ENCODE results near the gene DSTN.
A peak's percentile ranks its signal among the peaks of the same experiment; 100 is the strongest.

The DSTN gene

GRCh38 chr20:17583126-17583525, 13.3 kb downstream of the DSTN start:
- Histone ChIP-seq H3K27ac (ENCODE audit: low read length) (no peak overlapping the region), H3K36me3 (ENCODE audit: control insufficient read depth in 1 of 2, insufficient read depth in 2 of 2, low read length in 2 of 2) (peaks cover 0 to 8% of the 10 kb centered on the region in 2 donors), H3K4me3 (ENCODE audit: low read depth in 1 of 2, low read length in 2 of 2) (no peak overlapping the region), H3K9me3 (ENCODE audit: control insufficient read depth in 1 of 2, low read length in 2 of 2) (no peaks in the 10 kb centered on the region), H3K4me1 (ENCODE audit: control insufficient read depth in 1 of 2, insufficient read depth in 2 of 2, low read length in 2 of 2) (peaks cover 12 to 66% of the 10 kb centered on the region in 2 donors), H3K27me3 (ENCODE audit: low read depth, low read length) (no peaks in the 10 kb centered on the region)

- H3K27me3 ChIP-seq (ENCODE audit: low read depth, low read length): no peaks in the 10 kb centered on the region
- H3K36me3 ChIP-seq (ENCODE audit: control insufficient read depth in 1 of 2, insufficient read depth in 2 of 2, low read length in 2 of 2): peaks cover 0 to 8% of the 10 kb centered on the region in 2 donors
- no peak overlapping the region for H3K27ac ChIP-seq (ENCODE audit: low read length)
- no peaks in the 10 kb centered on the region for H3K9me3 ChIP-seq (ENCODE audit: control insufficient read depth in 1 of 2, low read length in 2 of 2)
- H3K4me3 ChIP-seq (ENCODE audit: low read depth in 1 of 2, low read length in 2 of 2): no peak overlapping the region
- peaks cover 12 to 60% of the 10 kb centered on the region in 2 donors for H3K4me1 ChIP-seq (ENCODE audit: control insufficient read depth in 1 of 2, insufficient read depth in 2 of 2, low read length in 2 of 2)
Observed at GRCh38 chr20:17584689-17585088, 14.8 kb downstream of the DSTN start.

GRCh38 chr20:17586250-17586649, 16.4 kb downstream of the DSTN start:
- H3K36me3 ChIP-seq (ENCODE audit: control insufficient read depth in 1 of 2, insufficient read depth in 2 of 2, low read length in 2 of 2): peaks cover 0 to 8% of the 10 kb centered on the region in 2 donors
- H3K4me3 ChIP-seq (ENCODE audit: low read depth in 1 of 2, low read length in 2 of 2): peak overlapping the region; percentile 16 to 17
- H3K4me1 ChIP-seq (ENCODE audit: control insufficient read depth in 1 of 2, insufficient read depth in 2 of 2, low read length in 2 of 2): peaks cover 6 to 57% of the 10 kb centered on the region in 2 donors
- no peaks in the 10 kb centered on the region for H3K9me3 ChIP-seq (ENCODE audit: control insufficient read depth in 1 of 2, low read length in 2 of 2)
- no peaks in the 10 kb centered on the region for H3K27me3 ChIP-seq (ENCODE audit: low read depth, low read length)
- H3K27ac ChIP-seq (ENCODE audit: low read length): peak overlapping the region; percentile 31

- peaks cover 0 to 8% of the 10 kb centered on the region in 2 donors for H3K36me3 ChIP-seq (ENCODE audit: control insufficient read depth in 1 of 2, insufficient read depth in 2 of 2, low read length in 2 of 2)
- H3K4me1 ChIP-seq (ENCODE audit: control insufficient read depth in 1 of 2, insufficient read depth in 2 of 2, low read length in 2 of 2): peaks cover 6 to 60% of the 10 kb centered on the region in 2 donors
- H3K27ac ChIP-seq (ENCODE audit: low read length): no peak overlapping the region
- no peak overlapping the region for H3K4me3 ChIP-seq (ENCODE audit: low read depth in 1 of 2, low read length in 2 of 2)
- H3K9me3 ChIP-seq (ENCODE audit: control insufficient read depth in 1 of 2, low read length in 2 of 2): no peaks in the 10 kb centered on the region
- H3K27me3 ChIP-seq (ENCODE audit: low read depth, low read length): no peaks in the 10 kb centered on the region
Observed at GRCh38 chr20:17587148-17587547, 17.3 kb downstream of the DSTN start.

- Histone ChIP-seq H3K36me3 (ENCODE audit: control insufficient read depth in 1 of 2, insufficient read depth in 2 of 2, low read length in 2 of 2) (peaks cover 0 to 7% of the 10 kb centered on the region in 2 donors), H3K9me3 (ENCODE audit: control insufficient read depth in 1 of 2, low read length in 2 of 2) (no peaks in the 10 kb centered on the region), H3K27me3 (ENCODE audit: low read depth, low read length) (no peaks in the 10 kb centered on the region), H3K4me3 (ENCODE audit: low read depth in 1 of 2, low read length in 2 of 2) (no peak overlapping the region), H3K4me1 (ENCODE audit: control insufficient read depth in 1 of 2, insufficient read depth in 2 of 2, low read length in 2 of 2) (peaks cover 6 to 60% of the 10 kb centered on the region in 2 donors), H3K27ac (ENCODE audit: low read length) (no peak overlapping the region)
Observed at GRCh38 chr20:17587824-17588223, 17.9 kb downstream of the DSTN start.

- peaks cover 6 to 58% of the 10 kb centered on the region in 2 donors for H3K4me1 ChIP-seq (ENCODE audit: control insufficient read depth in 1 of 2, insufficient read depth in 2 of 2, low read length in 2 of 2)
- no peak overlapping the region for H3K27ac ChIP-seq (ENCODE audit: low read length)
Observed at GRCh38 chr20:17589161-17589834, 19.4 kb downstream of the DSTN start.

GRCh38 chr20:17590245-17590644, 20.4 kb downstream of the DSTN start:
- no peaks in the 10 kb centered on the region for H3K9me3 ChIP-seq (ENCODE audit: control insufficient read depth in 1 of 2, low read length in 2 of 2)
- H3K4me3 ChIP-seq (ENCODE audit: low read depth in 1 of 2, low read length in 2 of 2): no peak overlapping the region
- H3K27me3 ChIP-seq (ENCODE audit: low read depth, low read length): no peaks in the 10 kb centered on the region
- peaks cover 11 to 58% of the 10 kb centered on the region in 2 donors for H3K4me1 ChIP-seq (ENCODE audit: control insufficient read depth in 1 of 2, insufficient read depth in 2 of 2, low read length in 2 of 2)
- H3K27ac ChIP-seq (ENCODE audit: low read length): no peak overlapping the region
- peaks cover 0 to 4% of the 10 kb centered on the region in 2 donors for H3K36me3 ChIP-seq (ENCODE audit: control insufficient read depth in 1 of 2, insufficient read depth in 2 of 2, low read length in 2 of 2)

More at GRCh38 chr20:17589161-17589834, 19.4 kb downstream of the DSTN start:
- no peaks in the 10 kb centered on the region for H3K27me3 ChIP-seq (ENCODE audit: low read depth, low read length)
- no peaks in the 10 kb centered on the region for H3K9me3 ChIP-seq (ENCODE audit: control insufficient read depth in 1 of 2, low read length in 2 of 2)
- peaks cover 0 to 4% of the 10 kb centered on the region in 2 donors for H3K36me3 ChIP-seq (ENCODE audit: control insufficient read depth in 1 of 2, insufficient read depth in 2 of 2, low read length in 2 of 2)
- H3K4me3 ChIP-seq (ENCODE audit: low read depth in 1 of 2, low read length in 2 of 2): peak overlapping the region in 1 of 2 donors; percentile 31

- no peaks in the 10 kb centered on the region for H3K36me3 ChIP-seq (ENCODE audit: control insufficient read depth in 1 of 2, insufficient read depth in 2 of 2, low read length in 2 of 2)
- H3K9me3 ChIP-seq (ENCODE audit: control insufficient read depth in 1 of 2, low read length in 2 of 2): no peaks in the 10 kb centered on the region
- H3K4me3 ChIP-seq (ENCODE audit: low read depth in 1 of 2, low read length in 2 of 2): no peak overlapping the region
- peaks cover 4 to 74% of the 10 kb centered on the region in 2 donors for H3K4me1 ChIP-seq (ENCODE audit: control insufficient read depth in 1 of 2, insufficient read depth in 2 of 2, low read length in 2 of 2)
- no peaks in the 10 kb centered on the region for H3K27me3 ChIP-seq (ENCODE audit: low read depth, low read length)
- peak overlapping the region; percentile 19 for H3K27ac ChIP-seq (ENCODE audit: low read length)
Observed at GRCh38 chr20:17593902-17594301, 24.0 kb downstream of the DSTN start.

GRCh38 chr20:17594443-17594842, 24.6 kb downstream of the DSTN start:
- Histone ChIP-seq H3K4me1 (ENCODE audit: control insufficient read depth in 1 of 2, insufficient read depth in 2 of 2, low read length in 2 of 2) (peaks cover 4 to 79% of the 10 kb centered on the region in 2 donors), H3K4me3 (ENCODE audit: low read depth in 1 of 2, low read length in 2 of 2) (peak overlapping the region in 1 of 2 donors; percentile 6), H3K27me3 (ENCODE audit: low read depth, low read length) (no peaks in the 10 kb centered on the region), H3K9me3 (ENCODE audit: control insufficient read depth in 1 of 2, low read length in 2 of 2) (no peaks in the 10 kb centered on the region), H3K36me3 (ENCODE audit: control insufficient read depth in 1 of 2, insufficient read depth in 2 of 2, low read length in 2 of 2) (no peaks in the 10 kb centered on the region), H3K27ac (ENCODE audit: low read length) (peak overlapping the region; percentile 19)

- H3K4me3 ChIP-seq (ENCODE audit: low read depth in 1 of 2, low read length in 2 of 2): no peak overlapping the region
- H3K9me3 ChIP-seq (ENCODE audit: control insufficient read depth in 1 of 2, low read length in 2 of 2): no peaks in the 10 kb centered on the region
- no peaks in the 10 kb centered on the region for H3K36me3 ChIP-seq (ENCODE audit: control insufficient read depth in 1 of 2, insufficient read depth in 2 of 2, low read length in 2 of 2)
- H3K27me3 ChIP-seq (ENCODE audit: low read depth, low read length): no peaks in the 10 kb centered on the region
- H3K4me1 ChIP-seq (ENCODE audit: control insufficient read depth in 1 of 2, insufficient read depth in 2 of 2, low read length in 2 of 2): peaks cover 4 to 80% of the 10 kb centered on the region in 2 donors
- no peak overlapping the region for H3K27ac ChIP-seq (ENCODE audit: low read length)
Observed at GRCh38 chr20:17595856-17596255, 26.0 kb downstream of the DSTN start.

- H3K27me3 ChIP-seq (ENCODE audit: low read depth, low read length): no peaks in the 10 kb centered on the region
- peaks cover 4 to 91% of the 10 kb centered on the region in 2 donors for H3K4me1 ChIP-seq (ENCODE audit: control insufficient read depth in 1 of 2, insufficient read depth in 2 of 2, low read length in 2 of 2)
- H3K4me3 ChIP-seq (ENCODE audit: low read depth in 1 of 2, low read length in 2 of 2): no peak overlapping the region
- peaks cover 2 to 3% of the 10 kb centered on the region in 2 donors for H3K36me3 ChIP-seq (ENCODE audit: control insufficient read depth in 1 of 2, insufficient read depth in 2 of 2, low read length in 2 of 2)
- H3K9me3 ChIP-seq (ENCODE audit: control insufficient read depth in 1 of 2, low read length in 2 of 2): no peaks in the 10 kb centered on the region
- no peak overlapping the region for H3K27ac ChIP-seq (ENCODE audit: low read length)
Observed at GRCh38 chr20:17598013-17598550, 28.2 kb downstream of the DSTN start.
